Epidermal melanocyte (primary cell): Measurements from ENCODE around the gene XK.

Experiments used
- DNase-seq: peaks from one replicate; pipeline ENCODE4 v3.0.0; 2011; ENCODE audit warnings: low spot score; ENCODE audit not compliant: insufficient read length

XK gene

DNA sequence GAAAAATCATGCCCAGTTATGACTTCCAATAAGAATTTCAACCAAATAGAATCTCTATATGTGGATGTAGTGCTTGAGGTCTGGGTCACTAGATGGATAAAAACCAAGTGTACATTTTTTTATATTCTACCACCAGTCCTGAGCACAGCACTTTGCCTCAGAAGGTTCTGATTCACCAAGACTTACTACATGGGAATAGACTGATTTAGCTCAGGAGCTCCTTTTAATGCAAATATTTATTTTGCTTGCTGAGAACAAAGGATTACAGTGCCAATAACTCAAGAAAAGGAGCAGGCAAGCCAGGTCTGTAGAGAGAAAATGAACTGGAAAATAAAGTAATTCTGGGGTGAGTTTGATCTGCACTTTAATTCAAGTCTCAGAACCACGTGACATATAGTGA, 6.4 kb upstream of the XK start:
- no peak for DNase-seq

DNA sequence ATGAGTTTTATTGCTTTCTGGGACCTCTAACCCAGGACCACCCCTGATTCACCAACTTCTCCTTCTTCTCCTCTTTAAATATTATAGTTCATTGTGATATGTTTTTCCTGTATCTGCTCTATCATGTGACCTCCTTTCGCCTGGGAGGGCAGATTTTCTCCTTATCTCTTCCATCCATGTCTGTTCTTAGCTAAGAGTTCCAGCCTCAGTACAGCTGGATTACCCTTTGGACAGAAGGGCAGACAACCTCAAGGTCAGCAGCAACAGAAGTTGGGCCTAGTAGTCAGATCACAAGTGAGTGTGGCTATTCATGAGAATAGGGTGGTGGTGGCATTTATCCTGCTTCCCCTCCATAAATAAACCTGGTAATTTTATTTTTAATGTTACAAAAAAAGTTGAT, 5.7 kb upstream of the XK start:
- DNase-seq: no peak

DNA sequence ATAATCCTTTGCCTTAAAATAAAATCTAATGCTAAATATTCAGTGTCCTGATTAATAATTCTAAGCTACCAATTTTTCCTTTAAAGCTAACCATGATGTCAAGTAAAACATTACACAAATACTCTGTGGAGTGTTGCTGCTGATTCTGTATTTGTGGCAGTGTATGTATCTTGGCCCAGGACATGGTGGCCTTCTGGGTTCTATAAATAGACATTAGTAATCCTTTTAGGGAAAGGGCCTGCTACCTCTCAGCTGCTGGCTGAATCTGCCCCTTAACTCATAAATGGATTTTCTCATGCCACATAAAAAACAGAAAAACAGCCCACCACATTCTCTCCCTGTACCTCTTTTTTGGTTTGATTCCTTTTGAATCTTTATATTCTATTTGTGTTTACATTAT, 1.2 kb upstream of the XK start:
- DNase-seq: no peak

DNA sequence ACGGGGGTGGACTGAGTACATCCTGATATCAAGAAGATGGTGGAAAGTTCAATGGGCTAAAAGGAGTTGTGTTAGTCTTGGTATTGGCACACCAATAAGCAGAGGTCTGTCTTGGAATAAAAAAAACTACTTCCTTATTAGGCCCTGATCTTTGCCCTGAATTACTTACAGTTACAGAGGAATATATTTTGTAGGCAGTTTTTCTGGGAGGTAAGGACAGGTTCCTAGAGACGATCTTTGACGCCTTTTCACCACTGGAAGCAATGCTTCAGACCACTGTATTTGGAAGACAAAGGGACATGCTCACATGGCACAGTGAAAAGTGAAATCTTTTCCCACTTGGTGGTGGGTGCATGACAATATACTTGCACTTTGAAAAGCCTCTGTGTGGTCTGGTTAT, 618 bp upstream of the XK start:
- DNase-seq: no peak

DNA sequence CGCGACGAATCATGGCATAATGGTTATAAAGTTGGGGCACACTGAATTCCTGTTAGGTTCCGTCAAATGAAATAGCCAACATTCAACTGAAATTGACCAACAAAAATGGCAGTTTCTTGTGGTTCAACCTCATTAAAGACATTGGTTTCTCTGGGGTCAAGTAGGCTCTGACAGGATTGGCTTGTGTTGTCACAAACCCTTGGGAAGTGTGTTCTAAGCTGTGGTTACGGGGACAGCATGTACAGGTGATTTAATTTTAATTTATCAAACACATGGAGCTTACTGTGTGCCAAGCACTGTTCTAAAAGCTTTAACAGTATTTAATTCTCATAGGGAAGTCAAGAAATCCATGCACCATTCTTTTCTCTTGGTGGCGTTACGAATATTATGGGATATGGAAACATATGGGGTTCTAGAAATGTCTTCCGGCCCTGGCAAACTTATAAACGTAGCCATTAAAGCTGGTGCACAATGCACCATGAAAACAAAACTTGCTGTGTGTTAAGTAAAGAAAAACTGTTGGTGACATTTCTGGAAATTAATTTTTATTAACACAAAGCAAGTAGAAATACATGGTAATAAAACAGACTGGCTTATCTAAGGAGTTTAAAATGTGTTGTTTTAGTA, 891 bp downstream of the XK start:
- DNase-seq: no peak

DNA sequence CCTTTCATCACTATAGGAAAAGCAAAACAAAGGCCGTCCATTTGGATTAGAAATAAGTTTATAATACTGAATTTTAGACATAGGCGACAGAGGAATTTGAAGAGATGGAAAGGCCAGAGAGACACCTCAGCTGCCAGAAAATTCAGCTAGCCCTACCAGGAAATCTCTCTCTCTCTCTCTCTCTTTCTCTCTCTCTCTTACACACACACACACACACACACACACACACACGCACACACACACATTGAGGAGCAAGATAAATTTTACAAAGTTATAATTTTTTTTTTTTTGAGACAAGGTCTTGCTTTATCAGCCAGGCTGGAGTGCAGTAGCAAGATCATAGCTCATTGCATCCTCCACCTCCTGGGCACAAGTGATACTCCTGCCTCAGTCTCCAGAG, 1.4 kb downstream of the XK start:
- no peak for DNase-seq

DNA sequence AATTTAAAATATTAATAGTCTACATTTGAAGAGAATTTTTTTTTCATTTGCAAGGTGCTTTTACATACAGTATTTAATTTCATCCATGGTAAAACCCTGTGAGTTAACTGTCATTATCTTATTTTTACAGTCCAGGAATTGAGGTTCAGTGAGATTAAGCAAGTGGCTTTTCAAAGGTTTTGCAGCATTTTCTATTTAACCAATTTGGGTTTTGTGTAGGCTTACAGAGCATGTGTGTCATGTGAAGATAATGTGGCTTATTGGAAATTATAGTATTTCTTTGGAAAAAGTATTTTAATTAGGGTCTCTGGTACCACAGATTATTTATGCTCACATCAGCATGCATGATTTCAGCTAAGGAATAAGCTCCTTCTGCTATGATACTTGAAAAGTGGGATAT, 4.5 kb downstream of the XK start:
- no peak for DNase-seq

DNA sequence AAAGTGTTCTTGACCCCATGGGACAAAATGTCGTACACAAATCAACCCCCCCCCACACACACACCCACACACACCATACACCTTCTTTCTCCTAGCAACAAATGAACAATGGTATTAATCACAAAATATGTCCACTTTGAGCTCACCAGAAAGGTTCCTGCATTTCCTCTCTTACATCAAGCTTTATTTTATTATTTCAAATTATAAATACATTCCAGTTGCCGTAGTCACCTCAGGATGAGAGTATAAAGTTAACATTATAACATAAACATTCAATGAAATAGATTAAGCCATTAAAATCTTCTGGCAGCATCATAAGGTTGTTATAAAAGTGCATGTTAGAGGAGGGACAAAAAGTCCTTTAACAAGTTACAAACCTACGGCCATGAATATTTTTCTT, 7.3 kb downstream of the XK start:
- no peak for DNase-seq

DNA sequence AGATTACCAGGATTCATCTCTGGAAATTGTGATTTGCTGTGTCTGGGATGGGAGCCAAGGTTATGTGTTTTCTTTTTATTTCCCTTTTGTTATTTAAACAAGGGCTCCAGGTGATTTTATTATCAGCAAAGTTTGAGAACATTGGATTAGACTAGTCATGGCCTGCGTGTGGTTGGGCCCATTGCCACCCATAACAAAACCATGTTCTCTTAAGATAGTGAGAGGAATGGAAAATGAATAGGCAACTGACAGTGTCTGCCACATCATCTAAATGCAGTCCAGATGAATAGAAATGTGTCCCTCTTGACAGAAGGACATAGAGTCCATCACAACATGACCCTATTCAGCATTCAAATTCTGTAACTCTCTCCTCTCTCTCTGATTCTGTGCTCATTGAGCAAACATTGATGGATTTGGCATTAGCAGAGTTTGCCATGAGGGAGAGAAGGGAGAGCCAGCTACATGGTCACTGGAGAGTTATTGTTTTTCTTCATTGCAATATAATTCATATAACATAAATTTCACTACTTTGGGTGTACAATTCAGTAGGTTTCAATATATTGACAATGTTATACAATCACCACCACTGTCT, 11.7 kb downstream of the XK start:
- no peak for DNase-seq

DNA sequence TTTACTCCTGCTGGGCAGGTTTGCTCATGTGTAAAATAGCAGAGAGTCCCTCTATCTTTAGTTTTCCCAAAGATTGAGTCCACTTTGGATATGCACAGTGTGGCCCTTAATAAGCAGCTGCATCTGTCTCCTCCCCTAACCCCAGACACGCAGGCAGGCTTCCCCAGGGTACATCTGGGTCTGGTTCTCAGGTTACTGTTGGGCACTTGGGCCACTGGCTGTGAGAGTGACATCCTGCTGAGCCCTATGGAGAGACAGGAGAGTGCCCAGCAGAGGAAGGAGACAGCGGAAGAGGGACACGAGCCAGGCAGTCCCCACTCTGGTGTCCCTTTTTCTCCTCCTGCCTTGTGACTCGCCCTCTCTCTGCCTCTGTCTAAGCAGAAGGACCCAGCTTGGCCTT, 16.0 kb downstream of the XK start:
- DNase-seq: no peak

DNA sequence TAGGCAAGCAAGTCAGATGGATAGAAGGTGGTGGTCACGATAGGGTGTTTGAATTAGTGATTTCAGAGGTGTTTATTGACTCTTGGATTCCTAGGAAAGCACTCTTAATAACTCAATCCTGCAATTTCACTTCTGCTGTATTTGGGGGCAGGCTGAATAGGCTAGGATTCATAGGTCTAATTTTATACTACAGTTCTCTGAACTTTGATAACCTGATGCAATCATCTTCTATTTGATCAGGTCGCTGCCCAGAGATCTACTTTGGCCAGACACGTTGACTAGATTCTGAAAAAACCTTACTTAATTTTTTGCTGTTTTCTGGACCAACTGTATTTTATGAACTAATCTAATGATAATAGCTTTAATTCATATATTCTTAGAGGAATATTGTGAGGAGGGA, 26.4 kb downstream of the XK start:
- no peak for DNase-seq

DNA sequence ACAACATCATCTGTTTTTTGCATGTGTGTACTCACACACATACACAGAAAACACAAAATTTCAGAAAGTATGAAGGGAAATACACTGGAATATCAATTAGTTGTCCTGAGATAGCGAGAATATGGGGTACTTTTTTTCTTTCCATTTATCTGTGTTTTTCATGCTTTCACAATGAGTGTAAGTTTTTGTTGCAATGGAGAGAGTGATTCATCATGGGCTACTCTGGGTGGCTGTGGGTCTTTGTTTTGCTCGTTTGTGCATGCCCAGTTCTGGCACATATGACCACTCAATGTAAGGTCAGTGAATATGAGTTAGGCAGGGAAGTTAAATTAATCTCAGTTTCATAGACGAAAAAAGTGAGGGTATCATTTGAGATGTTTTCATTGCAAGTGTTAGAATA, 26.9 kb downstream of the XK start:
- no peak for DNase-seq

DNA sequence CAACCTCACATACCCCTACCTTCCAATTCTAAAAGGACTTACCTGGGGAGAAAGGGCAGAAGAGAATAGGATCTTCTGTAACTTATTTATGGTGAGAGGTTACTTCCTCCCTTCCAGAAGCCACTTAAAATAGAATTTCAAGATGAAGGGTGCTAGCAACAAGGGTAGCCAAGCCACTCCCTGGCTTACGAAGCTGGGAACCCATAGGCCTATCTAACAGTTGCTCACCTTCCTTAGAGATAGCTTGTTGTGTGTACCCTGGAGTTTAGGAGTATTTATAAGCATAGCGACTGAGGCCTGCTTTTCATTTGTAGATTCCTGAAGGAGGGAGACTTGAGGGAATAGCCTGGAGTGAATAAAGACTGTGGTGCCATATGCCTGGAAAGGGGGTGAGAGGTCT, 28.9 kb downstream of the XK start:
- DNase-seq: no peak

DNA sequence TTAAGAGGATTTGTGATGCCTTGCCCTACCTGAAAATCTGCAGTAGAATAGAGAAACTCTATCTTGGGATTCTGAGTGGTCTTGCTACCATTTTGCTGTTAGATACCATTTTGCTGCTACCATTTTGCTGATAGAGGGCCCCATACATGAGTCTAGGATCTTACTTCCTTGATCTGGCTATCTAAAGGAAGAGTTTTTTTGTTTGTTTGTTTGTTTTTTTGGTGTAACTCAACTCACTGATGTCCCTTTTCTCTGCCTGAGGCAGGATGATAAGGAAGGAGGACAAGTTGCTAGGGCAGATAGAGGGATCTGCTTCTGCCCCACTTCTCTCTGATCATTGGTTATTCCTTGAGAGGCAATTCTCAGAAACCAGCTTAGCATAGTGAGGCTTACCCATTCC, 31.0 kb downstream of the XK start:
- DNase-seq: no peak

DNA sequence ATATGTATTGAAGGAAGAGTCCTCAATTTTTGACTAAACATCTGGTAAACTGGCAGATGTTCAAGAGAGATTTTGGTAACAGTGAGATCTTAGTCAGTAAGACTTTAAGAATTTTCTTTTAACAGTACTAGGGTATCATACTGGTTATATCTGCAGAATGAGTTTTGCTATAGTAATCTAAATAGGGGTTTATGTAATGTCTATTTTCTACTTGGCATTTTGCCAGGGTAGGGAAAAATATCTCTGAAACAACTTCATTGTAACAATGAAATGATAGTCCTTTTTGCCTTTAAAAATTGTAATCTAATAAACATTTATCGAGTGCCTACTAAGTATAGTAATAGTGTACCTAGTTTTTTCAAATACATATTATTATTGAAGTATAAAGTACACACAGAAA, 32.1 kb downstream of the XK start:
- no peak for DNase-seq

DNA sequence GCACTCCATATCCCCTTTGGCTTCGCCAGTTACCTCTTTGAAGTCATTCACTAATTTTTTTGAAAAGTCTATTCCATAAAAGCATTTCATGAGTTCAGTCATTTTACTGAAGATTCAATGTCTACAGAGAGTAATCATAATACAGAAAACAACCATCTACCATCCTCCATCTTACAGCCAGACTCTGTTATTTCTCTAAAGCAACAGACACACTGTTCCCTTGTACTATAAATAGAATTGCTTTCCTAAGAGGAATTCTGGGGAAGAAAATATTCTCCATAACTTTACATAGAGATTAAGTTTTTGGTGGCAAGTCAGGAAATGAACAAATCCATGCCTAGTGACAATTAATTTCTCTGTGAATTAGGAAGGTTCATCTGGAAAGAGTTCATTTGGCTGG, 37.0 kb downstream of the XK start:
- DNase-seq: no peak

DNA sequence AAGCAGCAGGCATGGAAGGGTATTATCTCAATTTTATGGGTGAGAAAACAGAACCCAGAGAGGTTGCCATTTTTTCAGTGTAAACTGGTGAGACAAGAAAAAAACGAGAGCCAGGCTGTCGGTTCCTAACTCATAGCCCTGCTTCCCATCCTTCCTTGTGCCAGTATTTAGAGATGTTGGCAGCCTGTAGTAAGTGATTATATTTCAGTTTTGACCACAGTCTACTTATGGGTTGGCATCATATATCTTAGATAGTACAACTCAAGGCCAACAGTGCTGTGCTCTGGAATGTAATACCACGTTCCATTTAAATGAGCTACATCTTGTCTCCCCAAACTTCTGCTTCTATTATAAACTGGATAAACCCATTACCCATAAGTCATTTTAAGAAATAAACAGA, 40.8 kb downstream of the XK start:
- no peak for DNase-seq

DNA sequence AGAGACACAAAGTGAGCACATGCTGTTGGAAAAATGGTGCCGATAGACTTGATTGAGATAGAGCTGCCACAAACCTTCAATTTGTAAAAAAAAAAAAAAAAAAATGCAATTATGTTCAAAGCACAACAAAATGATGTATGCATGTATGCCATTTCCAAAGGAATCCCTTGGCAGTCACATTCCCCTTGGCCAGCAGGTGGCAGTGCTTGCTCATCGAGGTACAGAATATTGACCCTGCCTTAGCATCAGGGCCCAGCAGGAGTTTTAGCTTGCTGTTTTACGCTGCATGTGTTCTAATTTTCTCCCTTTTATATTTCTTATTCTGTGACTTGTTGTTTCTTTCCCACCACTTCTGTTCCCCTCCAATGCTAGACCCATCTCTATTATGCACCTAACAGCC, 59.8 kb downstream of the XK start:
- DNase-seq: peak; percentile 30

DNA sequence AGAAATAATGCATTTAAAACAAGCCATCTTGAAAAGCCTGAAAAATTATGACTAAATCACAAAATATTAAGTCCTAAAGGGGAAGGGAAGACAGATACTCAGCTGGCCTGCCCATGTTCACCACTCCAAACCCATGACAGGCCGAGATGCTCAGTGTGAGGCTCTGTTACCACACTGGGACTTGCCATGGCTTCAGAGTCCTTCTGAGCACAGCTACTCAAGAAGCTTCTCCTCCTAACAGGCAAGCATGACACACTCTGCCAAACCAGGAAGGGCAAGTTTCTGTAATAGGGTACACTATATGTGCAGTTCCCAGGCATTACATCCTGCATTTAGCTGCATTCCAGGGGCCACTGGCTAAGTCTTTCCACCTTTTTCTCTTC, 60.2 kb downstream of the XK start:
- DNase-seq: no peak

DNA sequence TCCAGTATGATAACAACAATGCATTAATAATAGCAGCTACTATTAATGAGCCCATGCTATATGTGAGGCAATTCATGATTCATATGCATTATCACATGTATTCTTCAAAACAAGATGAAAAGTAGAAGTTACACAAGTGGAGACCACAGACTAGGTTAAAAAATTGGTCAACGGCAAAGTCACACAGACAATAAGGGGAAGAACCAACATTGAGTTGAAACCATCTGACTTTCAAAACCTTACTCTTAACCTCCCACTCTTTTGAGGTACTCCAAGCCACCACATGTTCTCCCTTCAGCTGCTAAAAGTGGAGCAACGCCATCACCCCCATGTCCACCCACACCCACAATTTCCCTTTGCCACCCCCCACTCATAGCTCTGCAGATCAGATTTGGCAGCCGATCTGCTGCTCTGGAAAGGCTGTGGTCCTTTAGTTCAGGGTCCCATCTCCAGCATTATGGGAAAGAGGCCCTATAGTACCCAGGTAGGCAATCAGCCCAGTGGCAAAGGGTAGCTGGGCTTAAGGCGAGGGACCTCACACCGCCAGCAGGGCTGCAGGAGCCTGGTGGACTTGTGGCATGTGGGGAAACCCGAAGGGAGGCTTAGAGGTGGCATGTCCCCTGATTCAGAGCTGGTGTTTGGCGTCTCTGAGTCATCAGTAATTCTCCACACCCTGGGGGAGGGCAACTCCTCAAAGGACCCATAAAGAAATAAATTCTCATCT, 60.8 kb downstream of the XK start:
- DNase-seq: no peak

DNA sequence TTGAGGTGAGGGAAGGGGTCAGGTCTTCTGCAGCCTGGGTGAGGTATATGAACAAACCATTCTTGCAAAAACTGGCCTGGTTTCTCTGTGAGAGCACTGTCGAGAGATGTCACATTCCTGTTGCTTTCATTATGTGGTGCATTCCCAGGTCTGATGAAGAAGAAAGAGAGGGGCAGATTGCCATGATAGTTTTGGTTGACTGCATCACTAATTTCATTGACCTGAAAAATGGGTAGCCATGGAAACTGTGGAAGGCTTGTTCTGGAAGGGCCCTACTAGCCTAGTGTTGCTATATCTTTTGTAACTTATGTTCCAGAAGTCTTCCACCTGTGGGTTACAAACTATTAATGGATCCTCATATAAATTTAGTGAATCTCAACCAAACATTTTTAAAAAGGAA, 61.4 kb downstream of the XK start:
- no peak for DNase-seq

DNA sequence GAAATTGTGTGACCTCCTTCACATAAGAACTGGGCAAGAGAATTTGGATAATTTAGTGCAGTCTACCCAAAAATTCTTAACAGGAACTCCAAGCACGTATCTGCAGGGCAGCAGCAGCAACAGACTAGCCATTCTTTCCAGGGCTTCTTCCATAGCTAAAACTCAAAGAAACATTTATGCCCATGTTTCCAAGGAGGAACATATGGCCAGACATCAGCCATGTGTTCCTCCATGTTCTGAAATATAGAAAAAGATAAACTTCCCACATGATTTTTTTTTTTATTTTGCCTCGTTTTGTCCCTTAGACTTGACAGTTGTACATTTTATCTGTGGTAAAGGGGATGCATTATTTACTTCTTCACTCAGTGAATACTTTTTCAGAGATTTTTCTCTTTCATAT, 66.7 kb downstream of the XK start:
- DNase-seq: no peak

DNA sequence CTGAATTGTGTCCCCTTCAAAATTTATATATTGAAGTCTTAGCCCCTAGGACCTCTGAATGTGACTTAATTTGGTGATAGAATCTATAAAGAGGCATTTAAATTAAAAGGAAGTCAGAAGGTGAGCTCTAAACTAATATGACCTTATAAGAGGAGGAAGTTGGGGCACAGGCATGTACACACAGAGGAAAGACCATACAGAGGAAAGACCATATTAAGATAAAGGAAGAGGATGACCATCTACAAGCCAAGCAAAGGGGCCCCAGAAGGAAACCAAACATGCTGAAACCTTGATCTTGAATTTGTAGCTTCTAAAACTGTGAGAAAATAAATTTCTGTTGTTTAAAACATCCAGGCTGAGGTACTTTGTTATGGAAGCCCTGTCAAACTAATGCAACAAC, 67.3 kb downstream of the XK start:
- no peak for DNase-seq
